Activated T-helper 1 cell treated with anti-CD3 and anti-CD28 coated beads, Interleukin-12 subunit alpha, Interleukin-12 subunit beta, Interleukin-2, Interleukin-4 antibody, amounts not matched to agents 30 ng/mL and 10 ng/mL and 1 ng/mL, durations not matched to agents 14 hours and 24 hours and 36 hours (primary cell): ENCODE data around the gene CDH6. TPM values are rescaled to one million over a fixed set of nuclear protein-coding genes. Genes with fewer than 3 reads are reported as not detected.

ENCODE experiments used
- DNase-seq: peaks from one replicate; pipeline ENCODE4 v3.0.0; 2021; ENCODE audit warnings: low spot score
- H3K27ac Mint-ChIP-seq: one replicate; pipeline ENCODE4 v1.8.0; 2021; ENCODE audit warnings: mild to moderate bottlenecking, mixed read lengths
- H3K27me3 Mint-ChIP-seq: one replicate; pipeline ENCODE4 v1.8.0; 2022; ENCODE audit warnings: mild to moderate bottlenecking, moderate library complexity, mixed read lengths; ENCODE audit not compliant: insufficient read depth
- H3K36me3 Mint-ChIP-seq: one replicate; pipeline ENCODE4 v1.8.0; 2021; ENCODE audit warnings: low read depth, mixed read lengths
- H3K4me1 Mint-ChIP-seq: one replicate; pipeline ENCODE4 v1.8.0; 2021; ENCODE audit warnings: low read depth, mixed read lengths
- H3K4me3 Mint-ChIP-seq: one replicate; pipeline ENCODE4 v1.8.0; 2021; ENCODE audit warnings: mild to moderate bottlenecking, moderate library complexity, mixed read lengths
- H3K9me3 Mint-ChIP-seq: one replicate; pipeline ENCODE4 v1.8.0; 2021; ENCODE audit warnings: mixed read lengths
- intact Hi-C: fragments of 100-400 bp; cut with micrococcal nuclease; formaldehyde crosslinking; loops from one replicate; pipeline ENCODE4 v1.15.1; 2024
- total RNA-seq: library from RNA; stranded (reverse); gene quantifications from 2 replicates; pipeline ENCODE4 v1.2.3, GENCODE V29; 2022

The CDH6 gene
- total RNA-seq, 1 donor from 2014 or later, result not detected

- H3K9me3 Mint-ChIP-seq, result no peaks in the 10 kb centered on the region
- no peaks in the 10 kb centered on the region for H3K4me1 Mint-ChIP-seq
- no peaks in the 10 kb centered on the region for H3K27me3 Mint-ChIP-seq
- H3K27ac Mint-ChIP-seq, result no peak overlapping the region
- no peak for DNase-seq
- intact Hi-C loops, result no loop called here
- H3K36me3 Mint-ChIP-seq, result no peaks in the 10 kb centered on the region
- H3K4me3 Mint-ChIP-seq, result no peak overlapping the region
These were observed 19.8 kb downstream of the CDH6 start for GRCh38 chr5:31213257-31213656.

- Mint-ChIP-seq H3K27me3 (no peaks in the 10 kb centered on the region), H3K9me3 (no peaks in the 10 kb centered on the region), H3K4me3 (no peak overlapping the region), H3K27ac (no peak overlapping the region), H3K36me3 (no peaks in the 10 kb centered on the region), H3K4me1 (no peaks in the 10 kb centered on the region)
- DNase-seq, result no peak
- intact Hi-C loops, result no loop called here
These were observed 20.2 kb downstream of the CDH6 start for GRCh38 chr5:31213705-31214121.

- intact Hi-C loops, result no loop called here
These were observed 20.7 kb downstream of the CDH6 start for GRCh38 chr5:31214229-31214628.

GRCh38 chr5:31215236-31215635 lies 21.8 kb downstream of the CDH6 start:
- H3K36me3 Mint-ChIP-seq, result no peaks in the 10 kb centered on the region
- no peaks in the 10 kb centered on the region for H3K4me1 Mint-ChIP-seq

More at GRCh38 chr5:31214229-31214628, 20.7 kb downstream of the CDH6 start:
- Mint-ChIP-seq H3K4me3 (no peak overlapping the region), H3K4me1 (no peaks in the 10 kb centered on the region), H3K27me3 (no peaks in the 10 kb centered on the region), H3K36me3 (no peaks in the 10 kb centered on the region), H3K27ac (no peak overlapping the region), H3K9me3 (no peaks in the 10 kb centered on the region)
- no peak for DNase-seq

GRCh38 chr5:31217446-31217845 lies 24.0 kb downstream of the CDH6 start:
- intact Hi-C loops, result no loop called here
- no peaks in the 10 kb centered on the region for H3K9me3 Mint-ChIP-seq
- no peaks in the 10 kb centered on the region for H3K36me3 Mint-ChIP-seq
- H3K4me3 Mint-ChIP-seq, result no peak overlapping the region
- H3K27ac Mint-ChIP-seq, result no peak overlapping the region
- H3K4me1 Mint-ChIP-seq, result no peaks in the 10 kb centered on the region
- no peaks in the 10 kb centered on the region for H3K27me3 Mint-ChIP-seq
- DNase-seq, result no peak

More at GRCh38 chr5:31215236-31215635, 21.8 kb downstream of the CDH6 start:
- DNase-seq, result no peak
- H3K4me3 Mint-ChIP-seq, result no peak overlapping the region
- H3K27me3 Mint-ChIP-seq, result no peaks in the 10 kb centered on the region
- no peak overlapping the region for H3K27ac Mint-ChIP-seq
- intact Hi-C loops, result no loop called here
- H3K9me3 Mint-ChIP-seq, result no peaks in the 10 kb centered on the region

- H3K4me3 Mint-ChIP-seq, result no peak overlapping the region
- H3K27me3 Mint-ChIP-seq, result no peaks in the 10 kb centered on the region
- DNase-seq, result no peak
- no peaks in the 10 kb centered on the region for H3K9me3 Mint-ChIP-seq
- H3K27ac Mint-ChIP-seq, result no peak overlapping the region
- no peaks in the 10 kb centered on the region for H3K36me3 Mint-ChIP-seq
- H3K4me1 Mint-ChIP-seq, result no peaks in the 10 kb centered on the region
- intact Hi-C loops, result no loop called here
These were observed 25.5 kb downstream of the CDH6 start for GRCh38 chr5:31218978-31219377.

- H3K4me1 Mint-ChIP-seq, result no peaks in the 10 kb centered on the region
- no peak overlapping the region for H3K27ac Mint-ChIP-seq
- H3K9me3 Mint-ChIP-seq, result no peaks in the 10 kb centered on the region
- H3K27me3 Mint-ChIP-seq, result no peaks in the 10 kb centered on the region
- DNase-seq, result no peak
- intact Hi-C loops, result no loop called here
- no peak overlapping the region for H3K4me3 Mint-ChIP-seq
- no peaks in the 10 kb centered on the region for H3K36me3 Mint-ChIP-seq
These were observed 27.5 kb downstream of the CDH6 start for GRCh38 chr5:31221001-31221400.

- no peaks in the 10 kb centered on the region for H3K4me1 Mint-ChIP-seq
- intact Hi-C loops, result no loop called here
- no peaks in the 10 kb centered on the region for H3K36me3 Mint-ChIP-seq
- no peaks in the 10 kb centered on the region for H3K27me3 Mint-ChIP-seq
- no peak for DNase-seq
- no peak overlapping the region for H3K27ac Mint-ChIP-seq
- no peaks in the 10 kb centered on the region for H3K9me3 Mint-ChIP-seq
- no peak overlapping the region for H3K4me3 Mint-ChIP-seq
These were observed 31.6 kb downstream of the CDH6 start for GRCh38 chr5:31225118-31225517.

- Mint-ChIP-seq H3K36me3 (no peaks in the 10 kb centered on the region), H3K4me1 (no peaks in the 10 kb centered on the region), H3K9me3 (no peaks in the 10 kb centered on the region), H3K4me3 (no peak overlapping the region), H3K27me3 (no peaks in the 10 kb centered on the region), H3K27ac (no peak overlapping the region)
- no peak for DNase-seq
- intact Hi-C loops, result no loop called here
These were observed 32.1 kb downstream of the CDH6 start for GRCh38 chr5:31225613-31226012.

- no peaks in the 10 kb centered on the region for H3K36me3 Mint-ChIP-seq
- H3K9me3 Mint-ChIP-seq, result no peaks in the 10 kb centered on the region
- intact Hi-C loops, result no loop called here
These were observed 33.2 kb downstream of the CDH6 start for GRCh38 chr5:31226651-31227050.

GRCh38 chr5:31229266-31229665 lies 35.8 kb downstream of the CDH6 start:
- Mint-ChIP-seq H3K36me3 (no peaks in the 10 kb centered on the region), H3K27ac (no peak overlapping the region), H3K27me3 (no peaks in the 10 kb centered on the region), H3K4me1 (no peaks in the 10 kb centered on the region), H3K4me3 (no peak overlapping the region), H3K9me3 (no peaks in the 10 kb centered on the region)
- intact Hi-C loops, result no loop called here
- DNase-seq, result no peak

More at GRCh38 chr5:31226651-31227050, 33.2 kb downstream of the CDH6 start:
- Mint-ChIP-seq H3K4me1 (no peaks in the 10 kb centered on the region), H3K27me3 (no peaks in the 10 kb centered on the region), H3K27ac (no peak overlapping the region), H3K4me3 (no peak overlapping the region)
- DNase-seq, result no peak

GRCh38 chr5:31231177-31231838 lies 37.8 kb downstream of the CDH6 start:
- intact Hi-C loops, result no loop called here
- no peaks in the 10 kb centered on the region for H3K36me3 Mint-ChIP-seq
- no peaks in the 10 kb centered on the region for H3K4me1 Mint-ChIP-seq
- no peak overlapping the region for H3K4me3 Mint-ChIP-seq
- no peak for DNase-seq
- no peak overlapping the region for H3K27ac Mint-ChIP-seq
- no peaks in the 10 kb centered on the region for H3K27me3 Mint-ChIP-seq
- no peaks in the 10 kb centered on the region for H3K9me3 Mint-ChIP-seq

- H3K27ac Mint-ChIP-seq, result no peak overlapping the region
- no peak overlapping the region for H3K4me3 Mint-ChIP-seq
- intact Hi-C loops, result no loop called here
- no peaks in the 10 kb centered on the region for H3K4me1 Mint-ChIP-seq
- no peaks in the 10 kb centered on the region for H3K9me3 Mint-ChIP-seq
- H3K36me3 Mint-ChIP-seq, result no peaks in the 10 kb centered on the region
- no peak for DNase-seq
- H3K27me3 Mint-ChIP-seq, result no peaks in the 10 kb centered on the region
These were observed 38.9 kb downstream of the CDH6 start for GRCh38 chr5:31232273-31232888.
